Kidney epithelial cell (primary cell): ENCODE measurements around the gene CTSK. TPM values are rescaled to one million over a fixed set of nuclear protein-coding genes. Genes with fewer than 3 reads are reported as not detected.

ENCODE experiments used
- DNase-seq: peaks from one replicate; pipeline ENCODE4 v3.0.0-alpha.2; 2010; ENCODE audit warnings: low read depth
- H3K27me3 ChIP-seq: 2 replicates; pipeline ENCODE4 v1.6.0; 2011; ENCODE audit warnings: low read length; ENCODE audit not compliant: control insufficient read depth, insufficient read depth
- H3K36me3 ChIP-seq: 2 replicates; pipeline ENCODE4 v1.5.1; 2011; ENCODE audit warnings: low read length; ENCODE audit not compliant: control insufficient read depth, insufficient read depth
- H3K4me3 ChIP-seq: 2 replicates; pipeline ENCODE4 v1.5.1; 2011; ENCODE audit warnings: low read depth, mild to moderate bottlenecking, control low read depth, low read length
- total RNA-seq: library from RNA; depleted of rRNA; stranded (reverse); fragments of >200 nt; gene quantifications from 2 replicates; pipeline ENCODE4 v1.2.3, GENCODE V29; 2015
- TF ChIP-seq, protein P1 (sequence below): IDR thresholded peaks from 2 replicates; pipeline ENCODE4 v1.5.1; 2011; ENCODE audit warnings: mild to moderate bottlenecking, moderate library complexity, low read length, control low read depth, inconsistent platforms; ENCODE audit not compliant: insufficient read depth, poor library complexity, severe bottlenecking

The CTSK gene
- total RNA-seq, 1 donor from 2014 or later: 4.0 TPM

DNA sequence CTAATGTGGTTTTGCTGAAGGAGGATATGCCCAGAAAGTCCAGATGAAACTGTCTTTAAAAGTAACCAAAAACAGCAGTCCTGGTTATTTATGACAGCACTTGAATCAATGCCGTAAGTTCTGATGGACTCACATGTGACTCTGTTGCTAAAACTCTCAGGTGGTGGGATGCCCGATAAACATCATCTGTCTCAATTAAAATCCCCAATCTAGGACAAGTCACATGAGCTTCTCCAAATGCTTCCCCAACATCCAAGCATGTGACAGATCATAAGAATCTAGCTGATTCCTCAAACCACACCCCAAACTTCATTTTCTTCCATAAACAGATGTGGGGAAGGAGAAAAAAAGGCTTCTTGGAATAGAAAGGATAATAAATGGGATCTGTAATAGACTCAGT is 786 bp upstream of the CTSK start:
- no peak for DNase-seq
- Histone ChIP-seq H3K36me3 (no peaks in the 10 kb centered on the region), H3K4me3 (no peak overlapping the region), H3K27me3 (no peaks in the 10 kb centered on the region)
- TF ChIP-seq, protein P1, sequence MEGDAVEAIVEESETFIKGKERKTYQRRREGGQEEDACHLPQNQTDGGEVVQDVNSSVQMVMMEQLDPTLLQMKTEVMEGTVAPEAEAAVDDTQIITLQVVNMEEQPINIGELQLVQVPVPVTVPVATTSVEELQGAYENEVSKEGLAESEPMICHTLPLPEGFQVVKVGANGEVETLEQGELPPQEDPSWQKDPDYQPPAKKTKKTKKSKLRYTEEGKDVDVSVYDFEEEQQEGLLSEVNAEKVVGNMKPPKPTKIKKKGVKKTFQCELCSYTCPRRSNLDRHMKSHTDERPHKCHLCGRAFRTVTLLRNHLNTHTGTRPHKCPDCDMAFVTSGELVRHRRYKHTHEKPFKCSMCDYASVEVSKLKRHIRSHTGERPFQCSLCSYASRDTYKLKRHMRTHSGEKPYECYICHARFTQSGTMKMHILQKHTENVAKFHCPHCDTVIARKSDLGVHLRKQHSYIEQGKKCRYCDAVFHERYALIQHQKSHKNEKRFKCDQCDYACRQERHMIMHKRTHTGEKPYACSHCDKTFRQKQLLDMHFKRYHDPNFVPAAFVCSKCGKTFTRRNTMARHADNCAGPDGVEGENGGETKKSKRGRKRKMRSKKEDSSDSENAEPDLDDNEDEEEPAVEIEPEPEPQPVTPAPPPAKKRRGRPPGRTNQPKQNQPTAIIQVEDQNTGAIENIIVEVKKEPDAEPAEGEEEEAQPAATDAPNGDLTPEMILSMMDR: no peak

DNA sequence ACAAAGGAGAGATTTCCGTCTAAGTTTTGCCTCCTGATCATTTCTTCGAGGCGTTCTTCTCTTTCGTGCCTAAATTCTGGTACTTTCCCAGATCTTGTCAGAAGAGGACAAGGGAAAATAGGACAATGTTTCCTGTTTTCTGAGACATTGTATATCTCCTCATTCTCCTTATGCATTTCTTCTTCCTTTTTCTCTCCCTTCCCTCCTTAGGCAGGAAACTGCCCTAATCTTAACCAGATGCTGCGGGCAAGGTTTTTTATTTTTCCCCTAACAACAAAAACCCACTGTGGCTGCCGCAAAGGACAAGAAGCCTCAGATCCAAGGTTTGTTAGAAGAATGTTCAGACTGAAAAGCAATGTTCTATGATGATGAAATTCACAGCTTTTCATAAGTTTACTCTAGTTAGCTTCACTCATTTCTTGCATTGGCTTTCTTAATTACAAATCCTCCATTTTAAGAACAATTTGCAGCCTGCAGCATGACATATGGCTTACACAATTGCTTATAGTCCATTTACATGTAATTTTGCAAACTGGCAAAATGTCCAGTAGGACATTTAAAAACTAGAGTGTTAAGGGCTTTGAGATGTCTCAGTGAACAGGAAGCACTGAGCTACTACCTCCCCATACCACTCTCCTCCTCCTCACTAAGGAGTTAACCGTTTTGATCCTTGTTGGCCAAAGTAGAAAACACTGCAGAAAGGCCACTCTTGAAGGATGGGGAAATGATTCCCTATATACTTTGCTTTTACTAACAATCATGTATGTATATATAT is 624 bp downstream of the CTSK start:
- DNase-seq: no peak
- Histone ChIP-seq H3K27me3 (no peaks in the 10 kb centered on the region), H3K4me3 (no peak overlapping the region), H3K36me3 (no peaks in the 10 kb centered on the region)
- TF ChIP-seq, protein P1: no peak

GRCh38 chr1:150805899-150806298 is 2.2 kb downstream of the CTSK start:
- no peak for DNase-seq
- H3K36me3 ChIP-seq: no peaks in the 10 kb centered on the region
- TF ChIP-seq, protein P1: no peak
- no peaks in the 10 kb centered on the region for H3K27me3 ChIP-seq
- H3K4me3 ChIP-seq: no peak overlapping the region

GRCh38 chr1:150804671-150805070 is 3.4 kb downstream of the CTSK start:
- Histone ChIP-seq H3K27me3 (no peaks in the 10 kb centered on the region), H3K4me3 (no peak overlapping the region), H3K36me3 (no peaks in the 10 kb centered on the region)
- TF ChIP-seq, protein P1: no peak
- DNase-seq: no peak

DNA sequence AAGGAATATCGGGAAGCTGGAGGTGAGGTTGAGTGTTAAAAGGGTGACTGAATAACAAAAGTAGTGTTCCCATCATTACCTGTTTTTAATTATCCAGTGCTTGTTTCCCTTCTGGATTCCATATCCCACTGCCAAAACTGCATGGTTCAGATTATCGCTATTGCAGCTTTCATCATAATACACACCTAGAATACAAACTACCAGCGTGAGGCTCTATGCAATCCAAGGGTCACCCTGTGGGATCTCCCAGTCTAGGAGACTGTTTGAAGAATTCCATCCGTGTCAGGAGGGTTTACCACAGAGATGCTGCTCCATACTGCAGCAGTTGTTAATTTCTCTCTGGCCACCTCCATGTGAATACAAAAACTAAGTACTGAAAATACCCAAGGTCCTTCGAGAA is 9.0 kb downstream of the CTSK start:
- Histone ChIP-seq H3K27me3 (no peaks in the 10 kb centered on the region), H3K4me3 (no peak overlapping the region), H3K36me3 (peaks cover 2% of the 10 kb centered on the region)
- TF ChIP-seq, protein P1: no peak
- DNase-seq: no peak

DNA sequence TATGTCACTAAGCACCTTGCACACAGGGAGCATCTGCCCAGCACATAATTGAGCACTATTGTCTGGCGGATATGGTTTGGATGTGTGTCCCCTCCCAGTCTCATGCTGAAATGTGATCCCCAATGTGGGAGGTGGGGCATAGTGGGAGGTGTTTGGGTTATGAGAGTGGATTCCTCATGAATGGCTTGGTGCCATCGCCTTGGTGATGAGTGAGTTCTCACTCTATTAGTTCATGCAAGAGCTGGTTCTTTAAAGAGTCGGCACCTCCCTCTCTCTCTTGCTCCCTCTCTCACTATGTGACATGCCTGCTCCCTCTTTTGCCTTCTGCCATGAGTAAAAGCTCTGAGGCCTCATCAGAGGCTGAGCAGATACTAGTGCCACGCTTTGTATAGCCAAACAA is 9.5 kb downstream of the CTSK start:
- Histone ChIP-seq H3K36me3 (peaks cover 2% of the 10 kb centered on the region), H3K4me3 (no peak overlapping the region), H3K27me3 (no peaks in the 10 kb centered on the region)
- DNase-seq: no peak
- TF ChIP-seq, protein P1: no peak
